Measurements from ENCODE around the gene EVX1. TPM values are rescaled to one million over a fixed set of nuclear protein-coding genes. Genes with fewer than 3 reads are reported as not detected.

Gene EVX1
- total RNA-seq, 4 donors from 2014 or later = not detected

DNA sequence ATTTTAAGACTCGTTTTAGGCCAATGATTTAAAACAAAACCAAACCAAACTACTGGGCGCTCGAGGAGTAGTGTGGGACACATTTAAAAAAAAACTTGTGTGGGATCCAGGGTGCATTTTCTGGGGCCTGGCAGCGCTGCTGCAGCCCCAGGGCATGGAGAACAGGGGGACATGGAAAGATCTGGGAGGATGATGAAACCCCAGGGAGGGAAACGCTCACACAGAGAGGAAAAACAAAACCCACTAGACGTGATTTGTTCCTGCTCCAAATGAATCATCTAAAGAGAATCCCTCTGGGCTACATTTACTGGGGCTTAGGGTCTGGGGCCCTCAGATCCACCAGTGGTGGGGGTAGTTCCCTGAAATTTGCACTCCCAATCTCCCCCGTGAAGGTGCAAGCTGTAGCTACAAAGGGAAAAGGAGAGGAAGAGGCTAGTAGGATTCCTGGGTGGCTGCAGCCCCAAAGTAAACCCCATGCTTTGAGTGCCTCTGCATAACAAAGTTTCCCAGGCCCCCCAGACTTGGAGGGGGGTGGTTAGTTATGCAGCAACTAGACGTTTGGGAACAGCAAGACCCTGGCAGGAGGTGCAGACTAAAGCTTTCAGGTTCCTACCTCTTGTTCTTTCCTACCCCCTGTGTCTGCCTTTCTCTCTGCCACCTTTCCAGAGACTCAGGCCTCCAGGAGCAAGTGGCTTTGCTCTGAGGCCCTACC, 28.2 kb upstream of the EVX1 start:
- TF ChIP-seq, protein P1, sequence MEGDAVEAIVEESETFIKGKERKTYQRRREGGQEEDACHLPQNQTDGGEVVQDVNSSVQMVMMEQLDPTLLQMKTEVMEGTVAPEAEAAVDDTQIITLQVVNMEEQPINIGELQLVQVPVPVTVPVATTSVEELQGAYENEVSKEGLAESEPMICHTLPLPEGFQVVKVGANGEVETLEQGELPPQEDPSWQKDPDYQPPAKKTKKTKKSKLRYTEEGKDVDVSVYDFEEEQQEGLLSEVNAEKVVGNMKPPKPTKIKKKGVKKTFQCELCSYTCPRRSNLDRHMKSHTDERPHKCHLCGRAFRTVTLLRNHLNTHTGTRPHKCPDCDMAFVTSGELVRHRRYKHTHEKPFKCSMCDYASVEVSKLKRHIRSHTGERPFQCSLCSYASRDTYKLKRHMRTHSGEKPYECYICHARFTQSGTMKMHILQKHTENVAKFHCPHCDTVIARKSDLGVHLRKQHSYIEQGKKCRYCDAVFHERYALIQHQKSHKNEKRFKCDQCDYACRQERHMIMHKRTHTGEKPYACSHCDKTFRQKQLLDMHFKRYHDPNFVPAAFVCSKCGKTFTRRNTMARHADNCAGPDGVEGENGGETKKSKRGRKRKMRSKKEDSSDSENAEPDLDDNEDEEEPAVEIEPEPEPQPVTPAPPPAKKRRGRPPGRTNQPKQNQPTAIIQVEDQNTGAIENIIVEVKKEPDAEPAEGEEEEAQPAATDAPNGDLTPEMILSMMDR (IDR thresholded peaks at IDR 0.05; ENCODE audit: low read depth) = no peak

DNA sequence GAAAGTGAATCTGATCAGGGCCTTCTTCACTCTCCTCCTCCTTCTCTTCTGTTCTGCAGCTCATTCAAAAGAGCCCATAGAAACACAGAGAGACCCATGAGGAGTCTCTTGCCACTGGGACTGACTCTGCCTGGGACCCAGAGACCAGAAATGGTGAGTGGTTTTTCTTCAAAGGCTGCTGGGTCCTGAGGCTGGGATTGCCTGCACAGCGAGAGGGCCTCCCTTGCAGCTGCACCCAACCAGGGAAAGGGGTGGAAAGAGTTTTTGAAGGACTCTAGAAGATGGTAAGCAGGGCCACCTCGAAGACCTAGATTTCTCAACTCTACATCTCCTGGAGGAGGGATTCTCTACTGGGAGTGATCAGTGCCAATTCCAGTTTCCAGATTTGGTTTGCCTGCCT, 27.2 kb upstream of the EVX1 start:
- TF ChIP-seq, protein P1 (IDR thresholded peaks at IDR 0.05; ENCODE audit: low read depth) = no peak

GRCh38 chr7:27217951-27218350, 24.7 kb upstream of the EVX1 start:
- TF ChIP-seq, protein P1 (IDR thresholded peaks at IDR 0.05; ENCODE audit: low read depth) = no peak

- TF ChIP-seq, protein P1 (IDR thresholded peaks at IDR 0.05; ENCODE audit: low read depth) = no peak
Observed at GRCh38 chr7:27219821-27220220, 22.8 kb upstream of the EVX1 start.

- TF ChIP-seq, protein P1 (IDR thresholded peaks at IDR 0.05; ENCODE audit: low read depth) = no peak
Observed at GRCh38 chr7:27220440-27220955, 22.1 kb upstream of the EVX1 start.

- TF ChIP-seq, protein P1 (IDR thresholded peaks at IDR 0.05; ENCODE audit: low read depth) = no peak
Observed at GRCh38 chr7:27221201-27221797, 21.3 kb upstream of the EVX1 start.

GRCh38 chr7:27223941-27224575, 18.5 kb upstream of the EVX1 start:
- TF ChIP-seq, protein P1 (IDR thresholded peaks at IDR 0.05; ENCODE audit: low read depth) = no peak

Data from subcutaneous adipose tissue (tissue), 4 donors.